ENCODE data around the gene RABEPK. TPM values are rescaled to one million over a fixed set of nuclear protein-coding genes. Genes with fewer than 3 reads are reported as not detected.
A peak's percentile ranks its signal among the peaks of the same experiment; 100 is the strongest.

RABEPK gene
- total and polyA plus RNA-seq, 10 of the 15 experiments (the other 5 are each of a cell fraction or from before 2014, with no cell fraction given) = 26.9 to 59.8 (median 39.4) TPM

- ChIA-PET POLR2A (interaction anchor here (0.6 kb wide), 1 partner anchor 34 kb away, joined by 3 read pairs; no protein-coding TSS in a partner anchor), CTCF (interaction anchor here (0.7 to 1.0 kb wide), 2 partner anchors 22 to 905 kb away, joined by 3 read pairs; no protein-coding TSS in a partner anchor), SMC1A (ENCODE audit: uncharacterized antibody, unreplicated experiment) (interaction anchor here (0.6 to 1.7 kb wide), 2 partner anchors 12 to 14 kb away, joined by 3 to 5 read pairs; no protein-coding TSS in a partner anchor), RAD21 (ENCODE audit: unreplicated experiment) (interaction anchor here (1.0 kb wide), 1 partner anchor 41 kb away, joined by 5 read pairs; no protein-coding TSS in a partner anchor)
- ATAC-seq (no peak), FAIRE-seq (peak; percentile 13), DNase-seq (ENCODE audit: low read depth, low spot score) (no peak)
- H2AFZ ChIP-seq (ENCODE audit: control insufficient read depth, low read depth, low read length) = no peak overlapping the region
- H3K4me1 ChIP-seq (ENCODE audit: control insufficient read depth, insufficient read depth, low read length) = no peaks in the 10 kb centered on the region
- TF ChIP-seq ZNF622 (IDR thresholded peaks at IDR 0.05) (no peak), NR2C1 (IDR thresholded peaks at IDR 0.05) (no peak), DPF2 (IDR thresholded peaks at IDR 0.05) (no peak), RFX5 (IDR thresholded peaks at IDR 0.05; ENCODE audit: low read depth, low read length) (no peak), SUPT20H (IDR thresholded peaks at IDR 0.05; ENCODE audit: borderline replicate concordance, control insufficient read depth, low read depth, low read length) (no peak)
- TF ChIP-seq, protein P1, sequence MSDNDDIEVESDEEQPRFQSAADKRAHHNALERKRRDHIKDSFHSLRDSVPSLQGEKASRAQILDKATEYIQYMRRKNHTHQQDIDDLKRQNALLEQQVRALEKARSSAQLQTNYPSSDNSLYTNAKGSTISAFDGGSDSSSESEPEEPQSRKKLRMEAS (IDR thresholded peaks at IDR 0.05; ENCODE audit: low read depth, low read length) = no peak
- TF ChIP-seq, protein P2, sequence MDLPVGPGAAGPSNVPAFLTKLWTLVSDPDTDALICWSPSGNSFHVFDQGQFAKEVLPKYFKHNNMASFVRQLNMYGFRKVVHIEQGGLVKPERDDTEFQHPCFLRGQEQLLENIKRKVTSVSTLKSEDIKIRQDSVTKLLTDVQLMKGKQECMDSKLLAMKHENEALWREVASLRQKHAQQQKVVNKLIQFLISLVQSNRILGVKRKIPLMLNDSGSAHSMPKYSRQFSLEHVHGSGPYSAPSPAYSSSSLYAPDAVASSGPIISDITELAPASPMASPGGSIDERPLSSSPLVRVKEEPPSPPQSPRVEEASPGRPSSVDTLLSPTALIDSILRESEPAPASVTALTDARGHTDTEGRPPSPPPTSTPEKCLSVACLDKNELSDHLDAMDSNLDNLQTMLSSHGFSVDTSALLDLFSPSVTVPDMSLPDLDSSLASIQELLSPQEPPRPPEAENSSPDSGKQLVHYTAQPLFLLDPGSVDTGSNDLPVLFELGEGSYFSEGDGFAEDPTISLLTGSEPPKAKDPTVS (IDR thresholded peaks at IDR 0.05; ENCODE audit: low read depth, low read length) = no peak
- in situ Hi-C loops (cut with MboI) = no loop called here
- H3K9me3 ChIP-seq (replicated peaks; ENCODE audit: control insufficient read depth, insufficient read depth, low read length) = no peaks in the 10 kb centered on the region
- no peak overlapping the region for H3K9ac ChIP-seq (ENCODE audit: control insufficient read depth, insufficient read depth, low read length)
- H3K27ac ChIP-seq (ENCODE audit: control insufficient read depth, insufficient read depth) = no peak overlapping the region
- H3K4me2 ChIP-seq (ENCODE audit: control insufficient read depth, insufficient read depth) = no peak overlapping the region
- H3K27me3 ChIP-seq (replicated peaks in 1 of 2; ENCODE audit: control insufficient read depth in 2 of 2, insufficient read depth in 2 of 2, low read length in 1 of 2) = no peaks in the 10 kb centered on the region
- H3K36me3 ChIP-seq (ENCODE audit: control insufficient read depth in 2 of 2, insufficient read depth in 2 of 2, low read length in 1 of 2) = no peaks in the 10 kb centered on the region; a peak in 1 of 4 replicates
- peaks cover 33% of the 10 kb centered on the region for H3K79me2 ChIP-seq (ENCODE audit: control insufficient read depth, insufficient read depth, low read length)
- H3K4me3 ChIP-seq = no peak overlapping the region
- intact Hi-C loops (cut with micrococcal nuclease; ENCODE audit: unreplicated experiment) = no loop called here
- H4K20me1 ChIP-seq (ENCODE audit: control insufficient read depth, insufficient read depth) = no peaks in the 10 kb centered on the region
- no TSS peak for BruUV-seq (replicated peaks)
Observed at GRCh38 chr9:125277411-125277810, 77.1 kb downstream of the RABEPK start.
